Nucleus accumbens (tissue), 56 donors: ENCODE results near the gene TTC1.

Experiments
- DNase-seq, 56 donors: peaks; one replicate each; lab custom pipeline; 2025; lab: John Stamatoyannopoulos, UW

The TTC1 gene

GRCh38 chr5:160082614-160083500 lies 73.9 kb downstream of the TTC1 start:
- no peak for DNase-seq

- no peak for DNase-seq
Observed at GRCh38 chr5:160083501-160083900, 74.6 kb downstream of the TTC1 start.

- no peak for DNase-seq
Observed at GRCh38 chr5:160084144-160084543, 75.2 kb downstream of the TTC1 start.

GRCh38 chr5:160087199-160087598 lies 78.3 kb downstream of the TTC1 start:
- no peak for DNase-seq

GRCh38 chr5:160088805-160089204 lies 79.9 kb downstream of the TTC1 start:
- no peak for DNase-seq

- no peak for DNase-seq
Observed at GRCh38 chr5:160089531-160089930, 80.6 kb downstream of the TTC1 start.

- DNase-seq = no peak
Observed at GRCh38 chr5:160090059-160090458, 81.1 kb downstream of the TTC1 start.

- DNase-seq = no peak
Observed at GRCh38 chr5:160092514-160092913, 83.6 kb downstream of the TTC1 start.

- DNase-seq = no peak
Observed at GRCh38 chr5:160092960-160093707, 84.2 kb downstream of the TTC1 start.

GRCh38 chr5:160096178-160096577 lies 87.2 kb downstream of the TTC1 start:
- no peak for DNase-seq

- DNase-seq = no peak
Observed at GRCh38 chr5:160097991-160098390, 89.1 kb downstream of the TTC1 start.

- no peak for DNase-seq
Observed at GRCh38 chr5:160105686-160106360, 96.9 kb downstream of the TTC1 start.

- DNase-seq = peak in 6 of 56 donors; percentile 1 to 11 (median 2)
Observed at GRCh38 chr5:160108124-160108523, 99.2 kb downstream of the TTC1 start.
